ENCODE data around the gene CHAF1A.

CHAF1A gene

GRCh38 chr19:4449022-4449638 lies 46.7 kb downstream of the CHAF1A start:
- no peak for DNase-seq
- in situ Hi-C loops (cut with MboI; ENCODE audit: low pct_unique_long_range_greater_than_20kb, low sequenced_read_pairs), result no loop called here

GRCh38 chr19:4449639-4450028 lies 47.2 kb downstream of the CHAF1A start:
- DNase-seq, result no peak
- in situ Hi-C loops (cut with MboI; ENCODE audit: low pct_unique_long_range_greater_than_20kb, low sequenced_read_pairs), result no loop called here

GRCh38 chr19:4452230-4452990 lies 50.0 kb downstream of the CHAF1A start:
- in situ Hi-C loops (cut with MboI; ENCODE audit: low pct_unique_long_range_greater_than_20kb, low sequenced_read_pairs), result no loop called here
- no peak for DNase-seq

GRCh38 chr19:4453232-4454179 lies 51.1 kb downstream of the CHAF1A start:
- in situ Hi-C loops (cut with MboI; ENCODE audit: low pct_unique_long_range_greater_than_20kb, low sequenced_read_pairs), result no loop called here
- no peak for DNase-seq

GRCh38 chr19:4454747-4455718 lies 52.6 kb downstream of the CHAF1A start:
- in situ Hi-C loops (cut with MboI; ENCODE audit: low pct_unique_long_range_greater_than_20kb, low sequenced_read_pairs), result no loop called here

GRCh38 chr19:4455719-4456475 lies 53.5 kb downstream of the CHAF1A start:
- DNase-seq, result no peak
- in situ Hi-C loops (cut with MboI; ENCODE audit: low pct_unique_long_range_greater_than_20kb, low sequenced_read_pairs), result no loop called here

More at GRCh38 chr19:4454747-4455718, 52.6 kb downstream of the CHAF1A start:
- no peak for DNase-seq

- peak; percentile 71 for DNase-seq
These were observed 54.0 kb downstream of the CHAF1A start for GRCh38 chr19:4456476-4456842.

GRCh38 chr19:4456843-4457653 lies 54.6 kb downstream of the CHAF1A start:
- DNase-seq, result no peak
- in situ Hi-C loops (cut with MboI; ENCODE audit: low pct_unique_long_range_greater_than_20kb, low sequenced_read_pairs), result no loop called here

More at GRCh38 chr19:4456476-4456842, 54.0 kb downstream of the CHAF1A start:
- in situ Hi-C loops (cut with MboI; ENCODE audit: low pct_unique_long_range_greater_than_20kb, low sequenced_read_pairs), result no loop called here

GRCh38 chr19:4457654-4458395 lies 55.4 kb downstream of the CHAF1A start, which contains the start of gene UBXN6:
Gene UBXN6 (minus strand): TSS chr19:4457794. CDS start chr19:4457697, 97 bp downstream.
- in situ Hi-C loops (cut with MboI; ENCODE audit: low pct_unique_long_range_greater_than_20kb, low sequenced_read_pairs), result no loop called here
- peak; percentile 97 for DNase-seq

GRCh38 chr19:4464815-4465581 lies 62.6 kb downstream of the CHAF1A start:
- no peak for DNase-seq
- in situ Hi-C loops (cut with MboI; ENCODE audit: low pct_unique_long_range_greater_than_20kb, low sequenced_read_pairs), result no loop called here

- in situ Hi-C loops (cut with MboI; ENCODE audit: low pct_unique_long_range_greater_than_20kb, low sequenced_read_pairs), result no loop called here
- no peak for DNase-seq
These were observed 65.4 kb downstream of the CHAF1A start for GRCh38 chr19:4467835-4468234.

GRCh38 chr19:4471403-4472173 lies 69.1 kb downstream of the CHAF1A start:
- in situ Hi-C loops (cut with MboI; ENCODE audit: low pct_unique_long_range_greater_than_20kb, low sequenced_read_pairs), result no loop called here
- DNase-seq, result peak; percentile 100

- in situ Hi-C loops (cut with MboI; ENCODE audit: low pct_unique_long_range_greater_than_20kb, low sequenced_read_pairs), result no loop called here
- DNase-seq, result no peak
These were observed 69.9 kb downstream of the CHAF1A start, which contains the start of gene HDGFL2 for GRCh38 chr19:4472174-4472974. Gene HDGFL2 (plus strand): TSS chr19:4472297. CDS start chr19:4472351, 54 bp downstream.
